HG02759 (cell line): ENCODE data around the gene NTSR2.

Experiments used
- ATAC-seq: cut with Tn5 transposase; IDR thresholded peaks from one replicate; pipeline ENCODE4 v1.9.1; 2021; ENCODE audit warnings: mild to moderate bottlenecking, moderate library complexity; ENCODE audit not compliant: unreplicated experiment

Gene NTSR2

DNA sequence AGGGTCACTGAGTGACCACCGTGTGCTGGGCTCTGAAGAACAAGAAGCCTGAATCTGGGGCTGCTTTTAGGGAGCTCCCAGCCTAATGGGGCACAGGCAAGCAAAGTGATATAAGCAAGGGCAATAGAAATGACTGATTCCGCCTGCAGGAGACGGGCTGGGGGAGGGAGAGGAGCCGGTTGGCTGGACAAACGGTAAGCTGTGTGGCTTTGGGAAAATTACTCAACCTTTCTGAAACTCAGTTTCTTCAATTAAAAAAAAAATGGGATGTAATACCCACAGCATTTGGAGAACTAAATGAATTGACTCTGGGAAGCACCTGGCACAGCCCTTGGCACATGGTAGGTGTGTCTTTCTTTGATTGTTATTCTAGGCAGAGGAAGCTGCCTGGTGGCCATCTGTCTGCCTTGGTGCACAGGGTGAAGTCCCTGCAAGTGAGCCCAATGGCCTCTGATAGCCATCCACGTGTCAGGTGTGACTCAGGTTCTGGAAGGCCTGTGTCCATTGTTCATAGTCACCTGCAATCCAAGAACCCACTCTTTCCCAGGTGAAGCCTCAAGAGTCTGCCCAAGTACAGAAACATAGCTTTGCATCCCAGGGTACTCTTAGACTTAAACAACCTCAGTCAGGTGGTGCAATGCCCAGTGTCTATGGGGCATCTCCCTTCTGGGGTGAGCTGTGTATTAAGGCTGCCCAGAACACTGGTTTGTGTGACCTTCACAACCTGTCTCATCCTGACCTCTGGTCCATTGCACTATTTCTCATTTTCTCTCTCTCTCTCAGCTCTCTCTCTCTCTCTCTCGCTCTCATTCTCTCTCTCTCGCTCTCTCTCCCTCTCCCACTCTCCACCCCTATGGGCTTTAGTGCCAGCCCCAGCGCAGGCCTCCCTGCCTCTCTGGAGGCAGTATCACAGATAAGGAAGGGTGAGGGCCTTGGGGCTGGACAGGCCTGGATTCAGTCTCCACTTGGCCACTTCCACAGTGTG is 30.0 kb upstream of the NTSR2 start:
- no peak for ATAC-seq

DNA sequence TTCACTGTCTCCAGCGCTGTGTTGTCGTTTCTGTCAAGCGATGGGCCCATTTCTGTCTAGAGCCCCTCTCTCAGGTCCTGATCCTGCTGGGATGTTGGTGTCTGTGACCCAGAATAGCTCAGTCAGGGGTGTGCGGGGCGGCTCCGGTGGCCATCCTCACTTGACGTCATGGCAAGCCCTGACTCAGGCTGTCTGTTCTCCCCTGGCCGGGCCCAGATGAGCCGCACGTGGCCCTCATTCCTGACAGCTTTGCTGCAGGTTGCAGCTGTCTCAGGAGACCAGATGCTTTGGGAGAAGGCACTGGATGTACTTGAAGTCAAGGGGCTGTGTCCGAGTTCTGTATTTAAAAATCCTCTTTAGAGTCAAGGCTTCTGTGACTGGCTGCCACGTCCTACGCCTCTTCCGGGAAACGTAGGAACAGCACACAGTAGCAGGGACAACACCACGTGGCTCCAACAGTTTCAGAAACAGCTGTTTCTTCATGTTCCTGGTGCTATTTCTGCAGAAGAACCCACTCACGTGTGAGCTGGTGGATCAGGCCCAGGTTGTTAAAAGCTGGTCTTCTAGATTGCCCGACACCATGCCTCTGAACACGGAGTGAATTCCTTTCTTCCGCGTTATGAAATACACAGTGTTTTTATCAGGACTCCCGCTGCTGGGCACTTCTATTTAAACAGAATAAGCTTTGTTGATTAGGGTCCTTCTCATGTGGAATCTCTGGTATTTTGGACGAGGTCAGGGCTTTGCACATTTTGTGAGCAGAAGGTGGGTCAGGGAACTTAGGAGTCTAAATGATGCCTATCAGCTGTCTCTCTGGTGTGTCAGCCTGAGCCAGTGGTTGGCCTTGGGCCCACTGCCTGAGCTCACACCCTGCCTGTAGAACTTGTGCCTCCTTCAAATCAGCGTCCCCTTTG is 28.3 kb upstream of the NTSR2 start:
- no peak for ATAC-seq

DNA sequence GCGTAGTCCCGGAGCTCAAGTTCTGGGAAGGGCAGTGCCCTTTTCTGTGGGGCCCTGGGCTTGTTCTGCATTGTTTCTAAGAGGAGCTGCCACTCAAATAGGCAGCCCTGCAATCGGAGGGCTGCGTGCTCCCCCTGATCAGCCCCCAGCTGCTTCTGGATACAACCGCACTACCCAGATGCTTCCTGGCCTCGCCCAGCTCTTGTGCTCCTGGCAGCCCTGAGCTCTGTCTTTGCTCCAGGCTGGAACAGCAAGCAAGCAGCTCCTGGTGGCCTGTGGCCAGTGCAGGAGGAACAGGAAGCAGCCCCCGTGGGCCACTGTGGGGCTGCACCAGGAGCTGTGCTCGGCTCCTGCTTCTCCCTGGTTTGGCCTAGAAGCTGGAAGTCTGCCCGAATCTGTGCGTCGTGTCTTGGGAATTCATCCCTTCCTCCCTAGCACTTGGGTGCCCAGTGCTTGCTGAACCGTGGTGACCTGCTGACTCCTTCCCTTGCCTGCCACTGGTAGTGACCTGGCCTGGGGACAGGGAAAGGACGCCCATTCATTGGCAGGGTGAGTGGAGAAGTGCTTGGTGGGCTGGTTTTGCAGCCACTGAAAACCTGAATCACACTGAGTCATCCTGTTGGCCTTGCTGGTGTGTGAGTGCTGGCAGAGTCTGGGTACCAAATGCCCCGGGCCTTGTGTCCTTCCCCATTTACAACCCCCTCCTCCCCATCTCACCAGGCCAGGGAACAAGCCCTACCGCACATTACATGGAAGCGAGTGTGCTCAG is 27.3 kb upstream of the NTSR2 start:
- no peak for ATAC-seq

DNA sequence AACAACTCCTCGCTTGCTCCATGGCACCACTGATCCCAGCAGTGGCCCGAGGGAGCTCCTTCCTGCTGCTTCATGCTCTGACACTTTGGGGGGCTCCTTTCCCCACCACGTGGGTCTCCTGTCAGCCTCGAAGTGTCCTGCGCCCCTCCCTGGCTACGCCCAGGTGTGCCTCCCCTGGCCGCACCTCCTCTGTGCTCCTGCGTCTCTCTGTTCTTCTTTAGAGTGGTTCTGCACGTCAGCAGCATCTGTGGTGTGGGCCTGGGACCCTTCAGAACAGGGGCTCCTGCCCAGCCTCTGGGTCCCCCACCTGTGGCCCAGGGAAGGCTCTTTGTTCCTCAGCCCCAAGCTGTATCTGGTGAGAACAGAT is 26.7 kb upstream of the NTSR2 start:
- ATAC-seq = no peak

DNA sequence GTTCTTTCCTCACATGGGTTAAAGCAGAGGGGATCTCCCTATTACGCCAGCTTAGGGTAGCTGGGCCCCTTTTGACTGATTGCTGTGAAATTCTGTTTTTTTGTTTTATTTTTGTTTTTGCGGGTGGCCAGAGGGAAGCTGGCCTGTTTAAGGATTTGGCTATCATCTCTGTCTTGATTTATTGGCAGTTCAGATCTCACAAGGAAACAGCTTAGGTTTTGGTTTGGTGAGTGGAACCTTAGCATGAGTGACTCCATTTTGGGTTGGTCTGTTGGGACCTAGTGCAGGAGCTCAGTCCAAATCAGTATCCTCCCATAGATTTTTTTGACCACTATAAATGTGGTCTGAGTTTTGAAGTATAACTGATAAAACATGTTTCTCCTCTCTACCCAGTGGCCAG is 25.6 kb upstream of the NTSR2 start:
- ATAC-seq = no peak

DNA sequence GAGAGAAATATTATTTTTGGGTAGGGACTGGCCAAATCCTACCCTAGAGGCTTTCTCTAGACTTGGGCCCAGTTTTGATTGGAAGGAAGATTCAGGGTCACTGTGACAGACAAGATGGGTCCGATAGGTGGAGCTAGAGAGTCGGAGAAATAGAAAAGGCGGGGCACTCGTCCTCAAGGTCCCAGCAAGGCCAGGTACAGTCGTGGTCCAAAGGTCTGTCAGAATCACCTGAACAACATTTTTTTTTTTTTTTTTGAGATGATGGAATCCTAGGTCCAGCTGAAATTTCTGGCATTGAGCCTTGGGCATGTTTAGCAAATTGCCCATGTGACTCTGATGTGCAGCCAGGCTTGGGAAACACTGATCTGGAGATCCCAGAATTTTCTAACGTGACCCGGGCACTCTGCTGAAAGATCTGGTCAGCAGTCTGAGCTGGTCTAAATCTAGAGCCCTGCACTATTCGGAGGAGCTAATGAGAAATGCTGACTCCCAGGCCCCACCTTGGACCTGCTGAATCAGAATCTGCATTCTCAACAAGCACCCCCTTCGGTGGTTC is 23.0 kb upstream of the NTSR2 start:
- ATAC-seq = peak; percentile 71

DNA sequence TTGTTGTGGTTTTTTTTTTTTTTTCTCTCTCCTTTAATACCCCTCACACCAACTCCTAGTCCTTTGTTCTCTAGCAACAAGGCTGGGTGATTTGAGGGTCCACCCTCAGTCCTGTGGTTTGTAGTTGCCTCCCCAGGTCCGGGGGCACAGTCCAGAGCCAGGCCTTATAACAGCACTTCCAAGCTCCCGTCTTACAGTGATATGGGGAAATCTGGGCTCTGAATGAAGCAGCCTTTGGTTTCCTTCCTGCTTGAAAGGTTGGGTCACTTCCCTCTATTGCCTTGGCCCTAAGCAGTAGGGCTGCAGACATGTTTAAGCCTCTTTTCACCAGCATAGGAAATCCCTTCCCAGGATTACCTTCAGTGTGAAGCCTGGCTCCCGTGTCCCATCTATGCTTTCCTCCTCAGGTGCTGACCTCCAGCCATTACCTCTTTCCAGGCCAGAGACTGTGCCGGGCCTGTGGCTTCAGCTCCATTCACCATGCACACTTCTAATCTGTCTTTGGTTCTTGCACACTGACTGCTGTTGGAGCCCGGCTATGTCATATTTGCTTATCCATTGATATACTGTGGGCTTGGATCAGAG is 21.2 kb upstream of the NTSR2 start:
- no peak for ATAC-seq

DNA sequence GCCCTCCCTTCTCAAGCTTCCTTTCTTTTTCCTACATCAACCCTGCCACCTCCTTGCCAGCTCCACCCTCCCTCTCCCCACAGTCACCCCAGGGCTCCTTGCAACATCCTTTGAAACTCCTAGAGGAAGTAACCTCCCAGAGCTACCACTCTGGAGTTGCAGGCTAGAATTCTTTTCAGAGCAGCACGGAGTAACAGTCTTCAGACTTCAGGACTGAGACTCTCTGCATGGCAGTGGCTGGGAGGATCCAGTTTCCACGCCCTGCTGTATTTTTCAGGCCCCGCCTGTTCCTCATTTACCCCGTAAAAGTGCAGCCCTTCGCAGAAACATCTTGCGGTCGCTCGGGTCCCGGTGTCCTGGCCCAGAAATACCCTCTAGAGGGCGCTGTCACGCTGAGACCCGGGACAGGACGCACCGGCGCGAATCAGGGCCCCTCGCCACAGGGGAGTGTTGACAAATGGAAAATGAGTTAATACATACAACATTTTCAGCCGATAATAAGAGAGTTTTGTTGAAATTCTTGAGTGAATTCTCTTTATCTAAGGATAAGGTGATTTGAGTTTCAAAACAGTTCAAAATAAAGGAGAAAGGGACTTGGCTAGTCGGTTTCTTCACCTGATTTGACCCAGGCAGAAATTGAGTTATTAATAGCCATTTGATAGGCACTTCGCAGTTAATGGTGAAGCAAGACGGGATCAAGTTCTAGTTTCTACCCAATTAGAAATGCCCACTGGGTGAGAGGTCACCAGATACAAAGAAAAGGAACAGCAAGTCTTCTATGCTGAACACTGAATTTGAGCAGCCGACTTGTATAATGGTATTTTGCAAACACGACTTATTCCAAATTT is 18.5 kb upstream of the NTSR2 start:
- ATAC-seq = peak; percentile 88

DNA sequence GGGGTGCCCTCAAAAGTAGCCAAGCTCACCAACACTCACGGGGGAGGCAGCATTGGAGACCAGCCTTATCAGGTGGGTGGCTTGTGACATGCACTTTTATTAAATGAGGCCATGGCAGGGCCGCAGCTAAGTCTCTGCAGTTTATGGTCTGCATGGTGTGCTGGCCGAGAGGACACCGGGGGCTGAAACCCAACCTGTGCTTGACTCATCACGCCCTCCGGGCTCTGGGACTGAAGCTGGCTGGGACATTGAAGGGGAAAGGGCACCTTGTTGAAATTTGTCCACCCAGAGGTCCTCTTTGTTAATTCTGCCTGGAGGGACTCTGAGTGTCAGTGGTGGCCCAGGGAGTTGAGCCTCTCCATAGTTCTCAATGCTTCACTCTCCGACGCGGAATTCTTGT is 17.7 kb upstream of the NTSR2 start:
- no peak for ATAC-seq

DNA sequence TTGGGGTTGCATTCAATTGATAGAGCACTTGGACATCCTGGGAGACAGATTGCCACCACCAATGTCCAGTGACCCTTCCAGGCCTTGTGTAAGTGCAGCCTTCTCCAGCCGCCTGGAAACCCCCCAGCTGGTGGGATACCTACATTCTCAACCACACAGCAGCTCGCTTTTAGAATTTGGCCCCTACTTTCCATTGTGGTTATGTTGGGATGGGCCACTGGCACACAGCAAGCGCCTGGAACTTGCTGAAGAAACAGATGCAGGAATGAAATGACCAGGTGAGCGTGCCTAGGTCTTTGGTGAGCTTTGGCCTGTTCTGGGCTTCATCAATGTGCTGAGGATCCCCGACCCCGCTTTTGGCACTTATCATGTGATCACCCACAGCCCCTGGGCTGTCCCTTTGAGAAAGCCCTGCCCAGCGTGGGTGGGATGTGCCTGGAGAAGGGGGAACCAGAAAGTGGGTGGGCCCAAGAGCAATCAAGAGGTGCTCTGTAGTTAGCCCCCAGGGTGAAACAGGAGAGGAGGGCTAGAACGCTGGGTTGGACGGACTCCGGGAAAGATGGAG is 16.0 kb upstream of the NTSR2 start:
- ATAC-seq = no peak

DNA sequence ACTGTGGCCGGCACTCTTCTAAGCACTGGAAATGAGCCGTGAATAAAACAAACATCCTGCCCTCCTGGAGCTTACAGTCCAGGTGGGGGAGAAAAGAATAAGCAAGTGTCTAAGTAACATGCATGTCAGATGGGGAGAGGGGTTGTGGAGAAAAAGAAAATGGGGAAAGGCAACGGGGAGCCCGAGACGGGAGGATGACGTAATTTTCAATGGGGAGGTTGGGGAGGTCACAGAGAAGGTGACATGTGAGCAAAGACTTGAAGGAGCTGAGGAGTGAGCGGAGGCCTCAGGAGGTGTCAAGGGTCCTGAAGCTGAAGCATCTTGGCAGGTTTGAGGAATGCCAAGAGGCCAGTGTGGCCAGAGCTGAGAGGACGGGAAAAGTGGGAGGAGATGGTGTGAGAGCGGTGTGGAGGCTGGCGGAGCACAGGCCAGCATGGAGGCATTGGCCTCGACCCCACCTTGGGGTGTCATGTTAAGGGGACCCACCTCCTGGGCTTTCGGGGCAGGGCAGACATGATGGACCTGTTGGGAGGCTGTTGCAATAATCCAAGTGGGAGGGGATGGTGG is 15.0 kb upstream of the NTSR2 start:
- ATAC-seq = no peak

DNA sequence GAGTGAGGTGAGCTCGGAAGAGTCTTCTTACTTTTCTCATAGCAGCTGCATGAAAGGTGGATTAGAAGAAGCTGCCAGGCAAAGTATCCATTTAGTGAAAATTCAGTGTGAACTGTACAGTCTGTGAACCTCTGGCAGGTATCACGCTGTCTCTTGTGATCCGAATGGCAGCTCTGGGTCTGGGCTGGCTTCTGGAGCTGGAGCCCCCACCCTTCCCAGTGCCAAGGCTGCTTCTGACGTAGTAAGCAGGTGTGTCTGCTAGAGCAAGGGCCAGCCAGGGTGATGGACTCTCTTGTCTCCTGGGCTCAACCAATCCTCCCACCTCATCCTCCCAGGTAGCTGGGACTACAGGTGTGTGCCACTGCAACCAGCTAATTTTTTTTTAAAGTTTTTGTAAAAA is 14.0 kb upstream of the NTSR2 start:
- no peak for ATAC-seq

DNA sequence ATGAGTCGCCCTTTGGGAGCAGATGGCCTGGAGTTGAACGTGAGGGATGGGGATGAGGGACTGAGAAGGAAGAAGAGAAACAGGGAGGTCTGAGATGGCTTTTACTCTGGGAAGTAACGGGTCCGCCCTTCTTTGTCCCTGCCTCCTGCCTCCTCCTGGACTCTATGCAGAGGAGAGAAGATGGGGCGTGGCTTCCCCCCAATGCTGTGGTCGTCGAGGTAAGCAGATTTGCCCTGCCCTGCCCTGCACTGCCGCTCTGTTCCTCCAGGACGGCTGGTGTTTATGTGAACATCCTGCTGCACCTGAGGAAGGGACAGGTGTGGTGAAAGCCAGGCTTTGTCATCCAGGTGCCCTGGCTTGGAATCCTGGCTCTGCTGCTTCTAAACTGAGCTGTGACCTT is 13.5 kb upstream of the NTSR2 start:
- ATAC-seq = no peak

DNA sequence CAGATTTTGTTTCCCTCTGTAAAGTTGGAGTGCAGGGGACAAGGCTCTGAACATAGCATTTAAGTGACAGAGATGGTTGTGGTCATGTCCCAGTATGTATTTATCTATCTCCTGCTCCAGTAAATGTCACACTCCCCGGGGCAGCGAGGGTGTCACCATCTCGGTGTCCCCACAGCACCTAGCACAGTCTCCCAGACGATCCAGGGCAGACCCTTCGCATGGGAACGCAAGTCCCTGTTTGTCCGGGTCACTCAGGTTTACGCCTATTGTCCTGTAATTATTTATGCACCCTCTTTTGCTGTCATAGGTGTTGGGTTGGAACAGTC is 12.6 kb upstream of the NTSR2 start:
- no peak for ATAC-seq

DNA sequence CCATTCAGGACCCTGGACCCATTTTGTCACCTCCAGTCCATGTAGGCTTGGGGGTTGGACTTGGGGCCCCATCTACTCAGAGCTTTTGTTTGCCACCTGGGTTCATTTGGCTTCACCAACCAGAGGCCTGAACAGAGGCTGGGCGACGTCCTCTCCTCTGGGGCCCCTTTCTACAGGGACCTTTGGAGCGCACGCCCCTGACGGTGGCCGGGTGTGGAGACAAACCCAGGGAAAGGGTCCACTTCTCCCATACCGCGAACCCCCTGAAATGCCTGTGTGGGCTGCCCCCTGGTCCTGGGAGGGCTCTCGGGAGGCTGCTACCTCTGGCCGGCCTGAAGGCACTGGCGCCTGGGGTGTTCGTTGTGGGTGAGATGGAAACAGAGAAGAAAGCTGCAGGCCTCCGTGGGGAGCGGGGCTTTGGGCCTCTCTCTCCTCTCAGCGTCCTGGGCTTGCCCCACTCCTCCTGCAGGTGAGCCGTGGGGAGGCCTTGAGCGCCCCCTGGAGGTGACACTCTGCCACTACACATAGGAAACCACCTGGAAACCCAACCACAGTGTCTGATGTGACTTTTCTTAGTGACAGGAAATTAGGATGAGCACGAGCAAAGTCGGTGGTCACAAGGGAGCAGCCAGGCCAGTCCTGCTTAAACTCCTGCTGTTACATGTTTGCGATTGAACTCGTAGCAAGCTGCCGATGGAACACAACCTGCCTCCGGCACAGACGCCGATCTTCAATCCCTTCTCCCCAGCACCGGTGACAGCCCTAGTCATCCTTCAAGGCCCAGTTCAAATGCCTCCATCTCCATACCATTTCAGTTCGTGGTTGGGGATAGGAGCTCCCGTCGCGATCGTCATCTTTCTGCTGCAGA is 12.0 kb upstream of the NTSR2 start:
- ATAC-seq = no peak

DNA sequence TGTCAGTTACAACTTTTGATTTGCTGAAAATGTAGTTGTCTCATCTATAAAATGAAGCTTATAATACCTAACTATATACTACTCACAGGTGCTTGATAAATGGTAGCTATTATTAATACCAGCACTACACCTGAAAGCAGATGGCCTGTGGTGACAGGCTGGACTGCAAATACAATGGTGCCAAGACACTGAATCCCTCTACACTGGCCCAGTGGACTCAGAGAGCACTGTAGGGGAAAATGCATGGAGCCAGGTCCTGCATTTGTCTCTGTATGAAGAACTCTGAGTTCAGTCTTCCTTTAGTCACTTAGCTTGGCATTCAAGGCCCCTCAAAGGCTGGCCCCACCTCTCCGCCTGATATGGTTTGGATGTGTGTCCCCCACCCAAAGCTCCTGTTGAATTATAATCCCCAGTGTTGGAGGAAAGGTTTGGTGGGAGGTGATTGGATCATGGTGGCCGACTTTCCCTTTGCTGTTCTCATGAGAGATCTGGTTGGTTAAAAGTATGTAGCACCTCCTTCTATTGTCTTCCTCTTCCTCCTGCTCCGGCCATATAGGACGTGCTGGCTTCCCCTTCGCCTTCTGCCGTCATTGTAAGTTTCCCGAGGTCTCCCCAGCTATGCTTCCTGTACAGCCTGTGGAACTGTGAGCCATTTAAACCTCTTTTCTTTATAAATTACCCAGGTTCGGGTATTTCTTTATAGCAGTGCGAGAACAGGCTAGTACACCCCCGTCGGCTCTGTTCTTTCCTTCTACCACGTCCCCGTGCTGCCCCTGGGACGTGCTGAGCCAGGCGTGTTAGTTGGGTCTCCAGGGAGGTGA is 11.1 kb upstream of the NTSR2 start:
- ATAC-seq = no peak

DNA sequence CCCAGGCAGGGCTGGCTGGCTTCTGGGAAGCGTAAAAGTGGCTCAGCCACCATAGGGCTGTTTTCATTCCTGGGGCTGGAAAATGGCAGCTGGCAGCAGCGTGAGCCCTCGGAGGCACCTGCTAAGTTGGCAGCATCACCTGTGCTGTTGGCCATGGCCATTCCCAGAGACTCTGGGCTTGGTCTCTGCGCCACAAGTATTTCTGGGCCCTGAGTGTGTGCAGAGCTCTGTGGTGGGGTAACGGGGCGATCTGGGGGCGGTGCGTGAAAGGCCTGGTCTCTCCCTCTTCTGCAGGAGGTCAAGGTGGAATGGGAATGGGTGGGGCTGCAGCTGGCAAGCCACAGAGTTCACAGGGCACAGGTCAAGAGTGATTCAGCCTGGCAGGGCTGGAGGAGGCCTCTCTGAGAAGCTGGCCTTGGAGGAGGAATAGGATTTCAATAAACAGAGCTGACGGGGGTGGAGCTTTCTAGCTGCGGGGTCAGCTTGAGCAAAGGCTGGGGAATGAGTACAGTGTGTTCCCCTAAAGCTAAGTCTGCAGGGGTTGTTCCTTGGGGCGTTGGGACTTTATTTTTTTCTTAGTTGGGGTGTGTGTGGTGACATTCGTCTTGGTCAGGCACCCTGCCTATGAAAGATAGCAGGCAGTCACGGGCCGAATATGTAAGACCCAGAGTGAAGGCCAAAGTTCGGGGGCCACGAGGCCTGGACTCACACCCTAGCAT is 10.3 kb upstream of the NTSR2 start:
- no peak for ATAC-seq
